HS-5 (cell line): Measurements from ENCODE around the gene WWP2.
"Not testable (repeated sequence)": the region's sequence is repeated elsewhere in the genome, so short reads cannot be mapped to it uniquely, and the experiment has no call there.

Source experiments
- DNase-seq: peaks from one replicate; pipeline ENCODE4 v3.0.0-alpha.2; 2012; ENCODE audit warnings: low read depth

WWP2 gene

DNA sequence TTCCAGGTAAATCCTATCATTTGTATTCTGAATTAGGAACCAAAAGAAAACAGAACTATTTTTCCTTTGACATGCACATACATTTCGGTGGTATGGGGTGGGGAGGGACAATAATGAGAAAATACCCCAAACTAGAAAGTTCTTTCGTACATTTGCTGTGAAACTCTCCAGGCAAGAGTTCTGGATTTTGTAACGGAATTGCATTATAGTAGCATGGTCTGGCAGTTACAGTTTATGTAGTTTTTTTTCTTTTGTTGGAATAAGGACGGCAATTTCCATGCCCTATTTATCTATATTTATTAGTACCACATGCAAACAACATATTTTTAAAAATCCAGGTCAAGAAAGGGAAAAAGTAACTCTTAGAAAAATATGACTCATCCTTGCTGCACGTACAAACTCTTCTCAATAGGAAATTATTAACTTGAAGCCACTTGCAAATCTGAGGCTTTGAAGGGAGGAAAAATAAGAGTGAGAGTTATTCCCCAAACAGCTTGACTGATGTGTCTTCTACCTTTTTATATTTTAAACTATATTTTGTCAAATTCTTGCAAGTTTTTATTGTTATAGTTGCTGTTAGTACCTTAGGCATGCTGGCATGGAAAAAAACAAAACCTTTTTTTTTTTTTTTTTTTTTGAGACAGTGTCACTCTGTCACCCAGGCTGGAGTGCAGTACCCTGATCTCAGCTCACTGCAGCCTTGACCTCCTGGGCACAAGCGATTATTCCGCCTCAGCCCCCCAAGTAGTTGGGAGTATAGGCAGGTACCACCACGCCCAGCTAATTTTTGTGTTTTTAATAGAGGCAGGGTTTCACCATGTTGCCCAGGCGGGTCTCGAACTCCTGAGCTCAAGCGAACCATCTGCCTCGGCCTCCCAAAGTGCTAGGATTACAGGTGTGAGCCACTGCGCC lies 69.3 kb downstream of the WWP2 start:
- no peak for DNase-seq

GRCh38 chr16:69833357-69834282 lies 71.5 kb downstream of the WWP2 start:
- DNase-seq, result no peak

DNA sequence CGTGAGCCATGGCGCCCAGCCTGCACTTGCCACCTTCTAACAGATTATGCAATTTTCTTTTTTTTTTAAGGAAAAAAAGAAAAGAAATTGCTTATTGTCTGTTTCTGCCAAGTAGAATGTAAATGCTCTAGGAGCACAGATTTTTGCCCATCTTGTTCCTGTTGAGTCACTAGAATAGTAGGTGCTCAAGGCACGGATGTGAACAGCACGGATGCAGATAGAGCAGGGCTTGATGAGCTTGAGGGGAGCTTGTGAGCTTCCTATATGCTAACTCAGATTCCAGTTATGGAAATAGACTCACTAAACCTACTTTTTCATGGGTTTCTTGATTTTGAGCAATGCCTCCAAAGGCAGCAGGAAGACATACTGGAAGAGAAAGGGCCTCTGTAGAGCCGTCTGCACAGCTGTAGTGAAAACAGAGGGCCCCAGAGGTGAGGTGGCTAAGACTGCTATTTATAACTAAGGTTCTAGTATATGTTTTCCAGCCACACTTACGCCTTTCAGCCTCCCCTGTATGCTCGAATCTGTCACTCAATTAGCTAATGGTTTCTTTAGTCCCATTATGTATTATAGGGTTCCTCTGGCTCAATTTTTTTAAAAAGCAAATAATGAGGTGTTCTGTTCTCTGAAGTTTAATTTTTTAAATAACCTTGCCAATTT lies 72.8 kb downstream of the WWP2 start:
- DNase-seq, result no peak

- no peak for DNase-seq
These were observed 74.1 kb downstream of the WWP2 start for GRCh38 chr16:69836257-69836656.

GRCh38 chr16:69837380-69837779 lies 75.2 kb downstream of the WWP2 start:
- no peak for DNase-seq

DNA sequence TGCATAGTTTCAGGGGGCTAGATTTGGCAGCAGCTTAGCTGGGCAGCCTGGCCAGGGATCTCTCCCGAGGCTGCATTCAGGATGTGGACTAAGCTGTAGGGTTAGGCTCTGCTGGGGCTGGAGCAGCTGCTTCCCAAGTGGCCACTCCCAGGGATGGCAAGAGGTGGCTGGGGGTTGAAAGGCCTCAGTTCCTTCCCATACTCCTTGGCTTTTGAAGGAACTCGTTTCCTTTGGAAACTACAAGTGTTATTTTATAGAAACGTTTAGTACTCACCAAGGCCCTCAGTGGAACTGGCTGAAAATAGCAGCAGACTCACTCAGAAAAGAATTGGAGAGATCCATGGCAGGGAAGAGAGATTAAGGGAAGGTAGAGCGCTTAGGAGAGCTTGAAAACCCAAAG lies 76.4 kb downstream of the WWP2 start:
- no peak for DNase-seq

- DNase-seq, result no peak
These were observed 77.1 kb downstream of the WWP2 start for GRCh38 chr16:69839240-69839688.

GRCh38 chr16:69839798-69840409 lies 77.8 kb downstream of the WWP2 start:
- no peak for DNase-seq

DNA sequence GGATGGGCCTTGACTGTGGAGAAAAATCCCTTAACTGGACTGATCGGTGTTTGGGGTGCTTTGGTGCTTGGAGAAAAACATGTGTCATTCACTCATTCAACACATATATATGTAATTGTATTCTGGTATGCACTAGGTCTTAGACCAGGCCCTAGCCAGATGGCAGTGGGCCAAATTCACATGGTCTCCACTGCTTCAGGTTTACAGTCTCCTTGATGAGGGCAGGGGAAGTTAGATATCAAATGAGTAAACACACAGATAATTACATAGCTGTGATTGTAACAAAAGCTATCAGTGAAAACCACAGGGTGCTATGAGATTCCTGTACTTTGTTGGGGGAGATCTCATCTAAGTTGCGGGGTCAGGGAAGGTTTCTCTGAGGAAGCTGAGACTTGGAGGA lies 78.8 kb downstream of the WWP2 start:
- DNase-seq, result no peak

- no peak for DNase-seq
These were observed 82.3 kb downstream of the WWP2 start for GRCh38 chr16:69844441-69844840.

GRCh38 chr16:69845181-69845580 lies 83.0 kb downstream of the WWP2 start:
- DNase-seq, result no peak

GRCh38 chr16:69847643-69848042 lies 85.5 kb downstream of the WWP2 start:
- no peak for DNase-seq

GRCh38 chr16:69848637-69849545 lies 86.8 kb downstream of the WWP2 start:
- DNase-seq, result no peak

GRCh38 chr16:69851491-69852240 lies 89.5 kb downstream of the WWP2 start:
- DNase-seq, result no peak

DNA sequence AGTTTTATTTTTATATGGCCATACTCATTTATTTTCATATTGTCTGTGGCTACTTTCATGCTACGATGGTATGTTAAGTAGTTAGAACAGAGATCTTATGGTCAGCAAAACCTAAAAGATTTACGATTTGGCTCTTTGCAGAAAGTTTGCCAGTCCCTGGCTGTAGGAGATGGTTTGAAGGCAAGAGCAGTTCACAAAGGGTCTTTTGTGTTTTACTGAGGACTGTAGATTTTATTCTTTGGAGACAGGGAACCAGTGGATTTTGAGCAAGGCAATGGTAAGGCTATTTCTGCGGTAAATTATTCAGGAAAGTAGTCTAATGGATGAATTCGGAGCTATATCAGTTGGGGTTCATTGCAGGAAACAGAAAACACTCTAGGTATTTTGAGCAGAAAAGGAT lies 90.7 kb downstream of the WWP2 start:
- no peak for DNase-seq

DNA sequence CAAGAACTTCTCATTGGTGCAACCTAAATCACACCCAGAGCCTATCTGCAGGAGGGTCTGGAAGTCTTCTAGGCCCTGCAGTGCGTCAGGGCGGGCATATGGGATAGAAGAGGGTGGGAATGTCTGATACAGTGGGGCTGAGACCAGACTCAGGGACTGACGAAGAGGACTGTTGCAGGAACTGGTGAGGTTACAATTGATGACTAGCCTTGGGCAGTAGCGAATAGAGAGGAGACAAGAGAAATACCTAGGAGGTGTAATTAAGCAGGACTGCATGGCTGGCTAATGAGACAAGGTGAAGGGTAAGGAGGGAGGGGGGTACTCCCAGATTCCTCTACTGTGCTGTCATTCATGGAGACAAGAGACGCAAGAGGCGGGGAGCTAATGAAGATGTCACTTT lies 91.3 kb downstream of the WWP2 start:
- no peak for DNase-seq

- DNase-seq, result not testable (repeated sequence)
These were observed 92.6 kb downstream of the WWP2 start for GRCh38 chr16:69854776-69855175.

DNA sequence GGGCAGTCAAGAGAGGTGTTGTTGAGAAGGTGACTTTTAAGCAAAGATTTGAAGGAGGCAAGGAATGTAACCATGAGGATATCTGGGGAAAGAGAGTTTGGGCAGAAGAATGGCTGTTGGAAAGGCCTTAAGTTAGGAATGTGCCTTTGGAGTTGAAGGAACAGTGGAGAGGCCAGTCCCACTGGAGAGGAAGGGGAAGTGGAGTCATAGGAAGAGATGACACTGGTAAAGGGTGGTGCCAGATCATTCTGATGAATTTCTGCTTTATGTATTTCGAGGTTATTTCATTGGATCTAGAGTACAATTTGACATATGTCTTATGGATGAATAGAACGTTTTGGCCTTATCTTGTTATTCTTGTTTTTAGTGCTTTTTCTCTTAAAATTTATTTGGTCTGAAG lies 93.5 kb downstream of the WWP2 start:
- DNase-seq, result no peak

DNA sequence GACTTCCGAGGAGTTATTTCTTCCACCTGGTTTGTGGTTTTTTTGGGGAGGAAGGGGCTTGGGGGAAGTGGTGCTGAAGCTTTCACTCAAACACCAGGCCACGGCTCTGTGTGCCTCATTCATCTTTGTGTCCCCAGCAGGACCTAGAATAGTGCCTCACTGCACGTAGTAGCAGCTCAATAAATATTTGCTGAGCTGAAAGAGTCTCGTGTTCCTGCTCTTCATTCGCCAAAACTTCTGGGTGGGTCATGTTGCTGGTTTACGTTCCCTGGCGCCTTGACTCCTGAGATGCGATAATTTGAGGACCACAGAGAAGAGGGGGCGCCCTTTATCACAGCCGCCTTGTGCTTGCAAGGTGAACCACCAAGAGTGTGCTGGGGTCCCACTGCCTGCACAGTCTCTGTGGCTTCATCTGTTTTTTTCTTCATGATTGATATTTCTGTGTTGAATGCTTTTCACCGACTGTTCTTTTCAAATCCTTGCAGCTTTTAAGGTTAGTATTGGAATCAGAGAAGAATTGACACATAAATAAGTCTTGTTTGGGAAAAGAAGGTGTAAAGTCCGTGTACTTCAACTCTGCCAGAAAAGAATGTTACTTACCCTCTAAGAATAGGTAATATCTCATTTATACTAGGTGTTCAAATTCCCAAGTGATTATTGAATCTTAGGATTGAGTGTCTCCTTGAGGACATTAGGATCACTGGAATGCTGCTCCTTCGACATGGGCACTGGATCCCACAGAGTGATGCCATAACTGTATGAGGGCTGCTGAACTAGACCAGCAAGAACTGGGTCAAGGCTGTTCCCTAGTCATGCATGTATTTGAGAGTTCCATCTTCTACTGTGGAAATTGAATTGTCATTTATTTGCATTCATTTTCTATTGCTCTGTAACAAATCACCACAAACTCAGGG lies 96.3 kb downstream of the WWP2 start:
- DNase-seq, result no peak
